DOHH2 (cell line): Measurements from ENCODE around the gene HOXC9.

Source experiments
- H3F3A ChIP-seq: fragments of 200-600 bp; sonication (generic), shearing (Covaris generic); 2 replicates; pipeline ENCODE4 v1.6.0; 2016; ENCODE audit warnings: antibody characterized with exemption, mild to moderate bottlenecking; ENCODE audit not compliant: control insufficient read depth, insufficient read depth
- H3K27ac ChIP-seq: fragments of 200-600 bp; sonication (generic); 2 replicates; pipeline ENCODE4 v1.5.1; 2014; ENCODE audit warnings: low read depth, mild to moderate bottlenecking, low read length, moderate library complexity
- H3K27me3 ChIP-seq: fragments of 200-600 bp; sonication (generic); 2 replicates; pipeline ENCODE4 v1.6.1; 2014; ENCODE audit warnings: mild to moderate bottlenecking, low read length, mixed read lengths; ENCODE audit not compliant: control insufficient read depth
- H3K36me3 ChIP-seq: fragments of 200-600 bp; sonication (generic); 2 replicates; pipeline ENCODE4 v1.6.1; 2014; ENCODE audit warnings: mild to moderate bottlenecking, low read length, moderate library complexity, mixed read lengths; ENCODE audit not compliant: control insufficient read depth
- H3K4me1 ChIP-seq: fragments of 200-600 bp; sonication (generic); 2 replicates; pipeline ENCODE4 v1.6.1; 2014; ENCODE audit warnings: mild to moderate bottlenecking, low read length, mixed read lengths; ENCODE audit not compliant: control insufficient read depth
- H3K4me2 ChIP-seq: fragments of 200-600 bp; sonication (generic); 2 replicates; pipeline ENCODE4 v1.6.0; 2014; ENCODE audit warnings: mild to moderate bottlenecking, low read length, moderate library complexity
- H3K4me3 ChIP-seq: fragments of 200-600 bp; sonication (generic); 2 replicates; pipeline ENCODE4 v1.5.1; 2014; ENCODE audit warnings: mild to moderate bottlenecking, low read length, mixed read lengths
- H3K79me2 ChIP-seq: fragments of 200-600 bp; sonication (generic); 2 replicates; pipeline ENCODE4 v1.6.1; 2014; ENCODE audit warnings: mild to moderate bottlenecking, low read length, mixed read lengths; ENCODE audit not compliant: control insufficient read depth
- H3K9me2 ChIP-seq: fragments of 200-600 bp; sonication (generic); replicated peaks from 2 replicates; pipeline ENCODE4 v1.6.1; 2014; ENCODE audit warnings: mild to moderate bottlenecking, low read length, mixed read lengths; ENCODE audit not compliant: control insufficient read depth
- H3K9me3 ChIP-seq: fragments of 200-600 bp; sonication (generic); 2 replicates; pipeline ENCODE4 v1.6.1; 2014; ENCODE audit warnings: antibody characterized with exemption, low read length, mixed read lengths; ENCODE audit not compliant: control insufficient read depth, insufficient read depth
- H4K20me1 ChIP-seq: fragments of 200-600 bp; sonication (generic); 2 replicates; pipeline ENCODE4 v1.6.0; 2014; ENCODE audit warnings: low read depth, mild to moderate bottlenecking, antibody characterized with exemption, low read length, moderate library complexity; ENCODE audit not compliant: control insufficient read depth, insufficient read depth
- EZH2phosphoT487 ChIP-seq: fragments of 200-600 bp; sonication (generic); IDR thresholded peaks from 2 replicates; pipeline ENCODE4 v1.6.1; 2017; ENCODE audit warnings: borderline replicate concordance, mild to moderate bottlenecking, antibody characterized with exemption, low read length, moderate library complexity, mixed read lengths
- TF ChIP-seq, protein P1 (sequence below): fragments of 200-600 bp; sonication (generic); IDR thresholded peaks from one replicate; pipeline ENCODE4 v1.5.1; 2014; ENCODE audit warnings: antibody characterized with exemption, mild to moderate bottlenecking, low read depth, low read length; ENCODE audit not compliant: poor library complexity, severe bottlenecking

HOXC9 gene

DNA sequence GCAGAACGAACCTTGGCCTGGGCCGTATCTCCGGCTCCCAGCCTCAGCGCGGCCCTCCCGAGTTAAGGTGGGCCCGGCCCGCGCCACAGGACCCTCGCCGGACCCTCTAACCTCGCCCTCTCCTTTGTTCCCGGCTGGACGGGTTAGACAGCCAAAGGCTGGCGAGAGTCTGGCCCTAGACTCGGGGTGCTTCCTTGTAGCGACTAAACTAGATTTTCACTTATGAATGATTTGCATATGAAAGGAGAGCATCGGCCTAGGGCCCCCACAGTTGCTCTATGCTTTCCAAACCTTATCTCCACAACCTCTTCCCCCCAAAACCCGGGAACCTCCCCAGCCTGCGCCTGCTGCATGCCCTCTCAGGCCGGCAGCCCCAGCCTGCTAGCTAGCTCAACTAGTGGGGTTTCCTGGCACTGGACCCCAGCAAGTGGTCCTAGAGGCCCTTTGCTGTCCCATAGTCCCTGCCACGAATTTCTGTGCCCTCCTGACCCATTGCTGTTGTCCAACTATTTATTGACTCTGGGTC lies 34.9 kb downstream of the HOXC9 start:
- Histone ChIP-seq H3K4me2 (no peak overlapping the region), H3F3A (no peaks in the 10 kb centered on the region), H3K79me2 (no peaks in the 10 kb centered on the region), H3K9me3 (no peaks in the 10 kb centered on the region), H3K36me3 (no peaks in the 10 kb centered on the region), H3K9me2 (no peaks in the 10 kb centered on the region), H3K4me1 (peaks cover 14% of the 10 kb centered on the region), H4K20me1 (no peaks in the 10 kb centered on the region), H3K27me3 (peaks cover 54% of the 10 kb centered on the region), H3K27ac (no peak overlapping the region), H3K4me3 (no peak overlapping the region)
- TF ChIP-seq, protein P1, sequence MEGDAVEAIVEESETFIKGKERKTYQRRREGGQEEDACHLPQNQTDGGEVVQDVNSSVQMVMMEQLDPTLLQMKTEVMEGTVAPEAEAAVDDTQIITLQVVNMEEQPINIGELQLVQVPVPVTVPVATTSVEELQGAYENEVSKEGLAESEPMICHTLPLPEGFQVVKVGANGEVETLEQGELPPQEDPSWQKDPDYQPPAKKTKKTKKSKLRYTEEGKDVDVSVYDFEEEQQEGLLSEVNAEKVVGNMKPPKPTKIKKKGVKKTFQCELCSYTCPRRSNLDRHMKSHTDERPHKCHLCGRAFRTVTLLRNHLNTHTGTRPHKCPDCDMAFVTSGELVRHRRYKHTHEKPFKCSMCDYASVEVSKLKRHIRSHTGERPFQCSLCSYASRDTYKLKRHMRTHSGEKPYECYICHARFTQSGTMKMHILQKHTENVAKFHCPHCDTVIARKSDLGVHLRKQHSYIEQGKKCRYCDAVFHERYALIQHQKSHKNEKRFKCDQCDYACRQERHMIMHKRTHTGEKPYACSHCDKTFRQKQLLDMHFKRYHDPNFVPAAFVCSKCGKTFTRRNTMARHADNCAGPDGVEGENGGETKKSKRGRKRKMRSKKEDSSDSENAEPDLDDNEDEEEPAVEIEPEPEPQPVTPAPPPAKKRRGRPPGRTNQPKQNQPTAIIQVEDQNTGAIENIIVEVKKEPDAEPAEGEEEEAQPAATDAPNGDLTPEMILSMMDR: no peak
- no peak for TF ChIP-seq EZH2phosphoT487

DNA sequence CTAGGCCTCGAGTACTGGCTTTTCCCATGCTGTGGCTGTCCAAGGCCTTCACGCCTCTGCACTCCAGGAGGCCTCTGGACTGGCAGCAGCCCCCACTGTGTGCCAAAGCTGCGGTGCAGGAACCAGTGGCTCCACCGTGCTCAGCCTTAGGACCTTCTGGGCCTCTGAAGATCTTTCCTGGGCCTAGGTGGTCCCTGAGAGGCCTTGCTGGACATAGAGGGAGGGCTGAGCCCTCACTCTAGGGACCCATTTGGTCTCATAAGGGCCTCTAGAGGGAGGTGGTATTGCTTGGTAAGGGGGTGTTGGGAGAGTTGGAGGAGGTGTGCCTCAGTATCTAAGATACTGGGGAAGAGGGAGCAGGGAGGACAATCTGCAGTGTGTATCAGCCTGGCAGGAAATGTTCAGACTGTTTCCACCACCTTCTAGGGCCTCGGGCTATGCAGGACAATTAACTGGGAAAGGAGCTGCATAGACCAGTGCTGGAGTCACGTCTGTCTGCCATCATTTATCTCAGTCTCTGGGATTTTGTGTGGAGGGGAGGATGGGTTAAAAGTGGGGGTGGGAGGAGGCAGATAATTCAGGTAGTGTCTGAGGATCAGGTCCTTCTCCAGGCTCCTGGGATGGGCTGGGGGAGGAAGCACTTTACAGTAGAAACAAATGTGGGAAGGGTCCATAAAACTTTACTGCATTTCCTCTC lies 35.8 kb downstream of the HOXC9 start:
- no peaks in the 10 kb centered on the region for H3K36me3 ChIP-seq
- no peaks in the 10 kb centered on the region for H3K79me2 ChIP-seq
- no peaks in the 10 kb centered on the region for H4K20me1 ChIP-seq

DNA sequence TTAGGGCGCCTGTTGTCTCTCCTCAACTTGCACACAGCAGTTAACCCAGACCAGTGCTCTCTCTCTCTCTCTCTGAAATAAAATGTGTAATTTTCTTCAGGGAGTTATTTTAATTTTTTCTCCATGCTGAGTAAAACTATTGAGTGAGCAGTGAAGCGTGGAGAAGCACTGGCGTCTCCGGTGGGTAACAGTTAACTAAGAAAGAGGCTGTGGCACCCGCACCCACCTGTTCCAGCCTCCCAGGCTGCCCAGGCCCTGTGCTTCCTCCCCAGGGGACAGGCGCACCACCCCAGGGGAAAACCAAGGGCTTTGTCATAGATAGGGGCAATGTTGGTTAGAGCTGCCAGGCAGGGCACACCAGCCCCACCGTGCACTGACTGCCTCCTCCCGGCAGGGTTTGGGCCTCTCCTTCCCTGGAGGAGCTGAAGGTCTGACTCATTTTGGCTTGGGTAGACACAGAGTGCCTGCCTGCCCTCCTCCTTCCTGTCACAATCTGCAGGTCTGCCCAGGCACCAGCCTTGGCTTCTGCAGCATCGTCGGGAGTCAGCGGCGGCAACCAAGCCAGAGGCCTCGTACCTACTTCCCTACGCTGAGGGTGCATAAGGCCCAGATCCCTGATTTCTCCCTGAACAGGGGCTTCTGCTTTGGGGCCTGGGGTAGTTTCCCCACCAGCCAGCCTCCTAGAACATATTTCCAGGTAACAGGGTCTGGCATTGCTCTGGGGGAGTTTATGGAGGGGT lies 36.8 kb downstream of the HOXC9 start:
- Histone ChIP-seq H3K4me3 (no peak overlapping the region), H3K27ac (no peak overlapping the region), H3K4me1 (peaks cover 14% of the 10 kb centered on the region), H4K20me1 (no peaks in the 10 kb centered on the region), H3K9me3 (no peaks in the 10 kb centered on the region), H3F3A (no peaks in the 10 kb centered on the region), H3K36me3 (no peaks in the 10 kb centered on the region), H3K27me3 (peaks cover 37% of the 10 kb centered on the region), H3K4me2 (no peak overlapping the region), H3K79me2 (no peaks in the 10 kb centered on the region), H3K9me2 (no peaks in the 10 kb centered on the region)
- TF ChIP-seq, protein P1: no peak
- TF ChIP-seq EZH2phosphoT487: no peak

More for the DNA sequence above, 35.8 kb downstream of the HOXC9 start:
- Histone ChIP-seq H3F3A (no peaks in the 10 kb centered on the region), H3K4me3 (no peak overlapping the region), H3K27me3 (peaks cover 48% of the 10 kb centered on the region), H3K9me3 (no peaks in the 10 kb centered on the region), H3K4me1 (peaks cover 14% of the 10 kb centered on the region), H3K27ac (no peak overlapping the region), H3K4me2 (no peak overlapping the region), H3K9me2 (no peaks in the 10 kb centered on the region)
- TF ChIP-seq EZH2phosphoT487: no peak
- TF ChIP-seq, protein P1: no peak
